Right renal cortex interstitium (tissue), 3 donors: ENCODE data around the gene RPL37A. TPM values are rescaled to one million over a fixed set of nuclear protein-coding genes. Genes with fewer than 3 reads are reported as not detected.
A peak's percentile ranks its signal among the peaks of the same experiment; 100 is the strongest.

Source experiments
- DNase-seq, 3 donors: peaks; one replicate each; pipeline ENCODE4 v3.0.0-alpha.2; 2013; ENCODE audit warnings: low read depth in 3 of 3, low spot score in 2 of 3
- polyA plus RNA-seq, 3 donors: library from polyadenylated mRNA; unstranded; fragments of 120-200 nt; gene quantifications; one replicate each; pipeline ENCODE4 v1.2.1, GENCODE V29; 2013; ENCODE audit not compliant: insufficient read length in 3 of 3

RPL37A gene
- 1,000 to 10,000 TPM; 2,161 to 2,370 (median 2,268) TPM for polyA plus RNA-seq

DNA sequence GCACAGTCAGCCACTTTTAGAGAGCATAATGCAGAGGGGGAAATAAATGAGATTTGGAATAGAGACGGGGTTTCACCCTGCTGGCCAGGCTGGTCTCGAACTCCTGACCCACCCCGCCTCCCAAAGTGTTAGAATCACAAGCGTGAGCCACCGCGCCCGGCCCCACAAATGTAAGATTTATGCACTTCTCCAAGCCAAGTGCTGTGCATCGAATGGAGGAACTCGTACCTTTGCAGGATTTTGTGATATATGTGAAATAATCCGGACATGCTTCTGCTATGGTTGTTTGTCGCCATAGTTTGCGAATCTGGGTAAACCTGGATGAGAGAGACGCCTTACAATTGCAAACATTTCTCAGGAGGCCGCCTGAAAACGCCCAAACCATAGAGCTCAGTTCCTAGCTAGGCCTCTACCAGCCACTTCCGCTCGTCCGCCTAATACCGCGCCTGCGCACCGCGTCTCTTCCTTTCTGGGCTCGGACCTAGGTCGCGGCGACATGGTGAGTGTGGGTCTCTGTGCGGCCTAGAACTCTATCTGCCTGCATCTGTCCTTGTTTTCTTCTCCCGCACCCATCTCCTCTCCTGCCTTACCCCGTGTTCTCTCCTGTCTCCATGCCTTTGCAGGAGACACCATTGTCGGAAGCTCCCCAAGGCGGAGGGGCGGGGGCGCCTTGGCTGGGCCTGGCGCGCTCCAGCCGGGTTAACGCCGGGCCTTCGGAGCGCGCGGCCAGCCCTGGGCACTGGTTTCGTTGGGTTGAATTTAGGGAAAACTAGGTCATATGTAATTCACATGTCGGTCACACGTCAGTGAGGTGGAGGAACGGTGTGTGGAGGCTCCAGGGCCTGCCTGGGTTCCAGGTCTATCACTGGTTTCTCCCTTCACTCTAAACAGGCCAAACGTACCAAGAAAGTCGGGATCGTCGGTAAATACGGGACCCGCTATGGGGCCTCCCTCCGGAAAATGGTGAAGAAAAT lies at the start of gene RPL37A:
TSS of gene RPL37A (plus strand) at position 466 of the 974 bp plus-strand sequence. CDS start at position 497, 31 bp downstream.
- DNase-seq, result peak; percentile 92 to 94 (median 93)

DNA sequence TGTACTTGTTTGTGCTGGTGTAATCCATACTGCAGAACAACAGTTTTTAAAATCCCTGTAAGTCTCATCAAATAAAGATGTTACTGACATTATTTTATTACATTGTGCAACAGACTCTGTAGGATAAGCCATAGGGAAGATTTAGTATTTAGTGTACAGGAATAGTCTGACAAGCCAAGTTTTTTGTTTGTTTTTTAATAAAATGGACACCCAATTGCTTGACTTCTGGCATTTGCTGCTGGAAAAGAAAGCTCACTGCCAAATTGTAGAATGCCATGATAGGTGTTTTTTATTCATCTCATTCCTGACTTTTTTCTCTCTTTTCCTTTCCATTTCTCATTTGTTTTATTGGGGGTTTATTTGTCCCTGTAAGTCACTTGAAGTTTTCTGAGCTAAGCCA lies 48.3 kb upstream of the RPL37A start:
- no peak for DNase-seq

DNA sequence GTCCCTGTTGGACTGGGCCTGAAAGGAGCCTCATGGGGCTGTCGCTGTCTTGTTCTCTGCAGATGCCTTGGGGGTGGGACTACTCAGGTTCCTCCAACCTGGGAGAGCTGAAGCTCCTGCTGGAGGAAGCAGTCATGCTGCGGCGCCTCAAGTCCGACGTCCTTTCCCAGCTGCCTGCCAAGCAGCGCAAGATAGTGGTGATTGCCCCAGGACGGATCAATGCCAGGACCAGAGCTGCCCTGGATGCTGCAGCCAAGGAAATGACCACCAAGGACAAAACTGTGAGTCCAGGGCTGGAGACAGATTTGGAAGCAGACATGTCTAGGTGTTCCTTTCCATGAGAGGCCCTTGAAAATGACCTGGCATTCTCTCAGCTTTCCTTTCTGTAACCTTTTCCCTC lies 47.9 kb upstream of the RPL37A start:
- DNase-seq, result no peak

DNA sequence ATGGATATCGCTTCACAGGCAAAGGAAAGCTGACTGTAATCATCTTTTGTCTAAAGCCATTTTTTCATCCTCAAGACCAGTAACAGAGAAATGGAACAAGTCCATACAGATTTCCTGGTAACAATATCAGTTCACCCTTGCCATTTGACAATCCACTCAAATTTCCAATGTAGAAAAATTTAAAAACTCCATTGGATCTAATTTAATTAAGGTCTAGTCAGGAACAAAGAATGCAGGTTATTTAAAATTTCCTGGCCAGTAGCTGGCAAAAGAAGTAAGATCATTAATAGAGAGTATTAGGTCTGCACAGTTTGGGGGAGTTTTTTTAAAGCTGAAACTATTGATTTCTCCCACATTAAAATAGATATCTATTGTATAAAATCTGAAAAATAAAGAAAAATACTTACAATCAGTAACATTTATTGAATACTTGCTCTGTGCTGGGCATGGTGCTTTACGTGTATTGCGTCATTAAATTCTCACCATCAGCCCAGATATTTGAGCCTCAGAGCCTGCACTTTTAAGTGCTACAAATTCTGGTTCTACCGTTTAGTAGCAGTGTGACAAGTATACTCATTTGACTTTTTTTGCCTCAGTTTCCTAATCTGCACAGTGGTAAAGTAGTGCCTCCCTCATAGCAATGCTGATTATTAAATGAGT lies 44.6 kb upstream of the RPL37A start:
- DNase-seq, result no peak

DNA sequence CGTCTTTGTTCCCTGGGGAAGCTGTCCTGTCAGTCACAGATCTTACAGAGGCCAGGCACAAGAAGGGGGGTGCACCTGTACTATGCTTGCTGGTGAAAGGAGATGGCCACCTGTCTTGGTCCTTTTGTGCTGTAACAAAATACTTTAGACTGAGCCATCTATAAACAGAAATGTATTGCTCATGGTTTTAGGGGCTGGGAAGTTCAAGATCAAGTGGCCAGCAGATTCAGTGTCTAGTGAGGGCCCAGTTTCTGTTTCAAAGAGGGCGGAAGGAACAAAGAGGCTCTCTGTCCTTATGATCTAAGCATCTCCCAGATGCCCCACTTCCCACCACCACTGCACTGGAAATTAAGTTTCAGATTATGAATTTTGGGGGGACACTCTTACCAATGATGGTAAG lies 35.5 kb upstream of the RPL37A start:
- DNase-seq, result no peak

DNA sequence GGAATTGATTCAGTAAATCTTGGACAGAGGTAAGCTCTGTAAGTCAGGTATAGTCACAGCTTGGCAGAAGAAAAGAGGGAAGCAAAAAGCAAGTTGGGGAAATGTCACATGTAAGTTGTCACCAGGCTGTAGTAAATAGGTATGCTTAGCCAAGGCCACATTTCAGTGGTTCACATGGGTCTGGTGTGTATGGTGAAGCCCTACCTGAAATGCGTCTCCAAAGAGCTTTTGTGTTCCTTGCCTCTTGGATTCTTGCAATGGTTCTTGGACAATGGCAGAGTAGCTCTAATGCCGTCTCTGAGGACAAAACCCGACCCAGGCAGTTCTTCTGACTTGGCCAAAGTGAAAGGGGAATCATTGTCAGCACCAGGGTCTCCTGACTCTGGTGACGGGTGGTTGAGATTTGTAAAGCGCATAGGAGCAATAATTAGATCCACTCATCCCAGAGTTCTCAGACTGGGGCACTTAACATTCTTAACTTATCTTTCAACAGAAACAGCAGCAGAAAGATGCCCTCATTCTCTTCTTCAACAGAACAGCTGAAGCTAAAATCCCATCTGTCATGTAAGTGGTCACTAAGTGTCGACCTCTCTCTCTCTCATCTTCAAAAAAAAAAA lies 34.4 kb upstream of the RPL37A start:
- no peak for DNase-seq

DNA sequence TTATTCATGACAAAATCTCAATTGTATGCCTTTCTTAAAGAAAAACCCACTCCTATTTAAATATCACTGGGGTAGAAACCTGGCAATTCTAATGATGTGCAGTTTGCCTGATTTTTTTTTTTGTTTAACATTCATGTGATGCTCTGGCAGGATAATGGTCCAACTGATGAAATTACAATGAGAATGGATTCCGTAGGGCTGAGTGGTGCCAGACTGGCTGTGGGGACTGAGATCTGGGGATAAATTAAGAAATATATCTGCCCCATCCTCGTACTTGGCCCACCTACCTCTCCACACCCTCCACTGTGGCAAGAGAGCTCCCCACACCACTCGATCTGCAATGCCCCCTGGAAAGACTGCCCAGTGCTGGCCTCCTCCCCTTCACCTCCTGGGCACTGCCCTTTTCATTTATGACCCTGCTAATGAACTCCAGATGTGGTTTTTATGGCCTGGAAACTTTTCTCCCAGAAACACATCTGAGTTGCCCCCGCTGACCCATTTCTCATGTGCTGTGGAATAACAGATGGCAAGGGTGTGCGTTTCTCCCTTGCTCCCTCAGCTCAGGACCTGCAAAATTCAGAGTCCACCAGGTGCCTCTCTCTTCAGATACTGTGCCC lies 33.0 kb upstream of the RPL37A start:
- DNase-seq, result no peak

DNA sequence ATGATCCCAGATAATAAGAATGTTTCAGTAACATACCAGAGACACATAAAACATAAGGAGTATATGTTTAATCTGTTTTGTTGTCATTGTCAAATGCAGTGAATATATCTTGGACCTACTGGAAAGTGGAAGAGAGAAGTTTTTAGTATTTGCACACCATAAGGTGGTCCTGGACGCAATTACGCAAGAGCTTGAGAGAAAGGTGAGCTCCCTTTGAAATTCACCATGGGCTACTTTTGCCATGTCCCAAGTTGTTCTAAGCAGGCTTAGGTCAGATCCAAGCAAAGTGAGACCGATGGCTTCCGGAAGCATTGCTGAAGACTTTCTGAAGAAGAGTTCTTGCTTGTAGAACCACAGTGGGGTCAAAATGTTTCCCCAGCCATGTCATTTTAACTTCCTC lies 30.8 kb upstream of the RPL37A start:
- no peak for DNase-seq

DNA sequence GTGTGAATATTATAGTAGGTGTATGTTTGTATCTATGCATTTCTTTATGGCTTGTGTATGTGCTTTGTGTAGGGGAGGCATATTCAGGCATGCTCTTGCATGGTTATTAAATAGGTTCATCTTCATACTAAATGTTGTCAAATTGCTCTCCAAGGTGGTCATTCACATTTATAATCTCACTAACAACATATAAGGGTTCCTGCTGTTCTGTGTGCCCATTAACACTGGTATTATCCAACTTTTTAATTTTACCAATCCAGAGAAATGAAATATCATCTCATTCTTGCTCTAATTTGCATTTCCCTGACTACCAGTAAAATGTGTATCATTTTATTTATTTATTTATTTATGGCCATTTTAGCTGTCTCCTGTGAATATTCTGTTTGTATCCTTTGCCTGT lies 29.0 kb upstream of the RPL37A start:
- DNase-seq, result no peak

DNA sequence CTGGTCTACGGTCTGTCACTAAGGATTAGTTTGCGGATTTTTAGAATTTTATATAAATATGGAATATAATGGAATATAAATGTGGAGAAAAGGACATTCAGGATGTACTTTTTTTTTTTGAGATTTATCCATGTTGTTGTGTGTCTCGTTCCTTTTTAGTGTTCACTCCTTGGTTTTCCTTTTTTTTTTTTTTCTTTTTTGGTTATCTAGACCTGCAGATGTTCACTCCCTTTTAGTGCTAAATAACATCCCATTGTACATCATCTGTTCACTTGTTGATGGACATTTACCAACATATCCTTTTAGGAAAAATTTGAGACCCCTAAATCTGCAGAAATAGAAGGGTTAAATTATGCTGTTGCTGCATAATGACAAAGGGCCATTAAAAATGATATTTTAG lies 25.5 kb upstream of the RPL37A start:
- no peak for DNase-seq

DNA sequence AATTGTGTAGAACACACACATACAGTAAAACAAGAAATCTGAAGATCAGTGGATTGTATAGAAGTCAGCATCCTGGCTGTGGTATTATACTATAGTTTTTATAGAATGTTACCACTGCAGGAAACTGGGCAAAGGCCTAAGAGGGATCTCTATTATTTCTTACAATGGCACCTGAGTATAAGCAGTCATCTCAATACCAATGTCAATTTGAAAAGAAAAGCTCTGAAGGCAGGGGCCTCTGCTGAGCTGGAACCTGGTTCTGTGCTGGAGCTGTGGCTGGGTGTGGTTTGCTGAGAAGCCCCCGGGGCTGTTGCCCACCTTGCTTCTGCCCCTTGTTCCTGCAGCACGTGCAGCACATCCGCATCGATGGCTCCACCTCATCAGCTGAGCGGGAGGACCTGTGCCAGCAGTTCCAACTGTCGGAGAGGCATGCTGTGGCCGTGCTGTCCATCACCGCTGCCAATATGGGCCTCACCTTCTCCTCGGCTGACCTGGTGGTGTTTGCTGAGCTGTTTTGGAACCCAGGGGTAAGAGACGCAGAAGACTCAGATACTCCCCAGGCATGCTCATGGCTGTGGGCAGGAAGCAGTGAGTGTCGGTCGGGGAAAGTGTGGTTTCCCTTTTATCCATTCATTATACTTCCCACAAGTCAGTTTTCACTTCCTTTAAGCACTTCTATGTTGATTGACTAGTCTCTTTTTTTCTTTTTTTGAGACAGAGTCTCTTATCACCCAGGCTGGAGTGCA lies 23.5 kb upstream of the RPL37A start:
- no peak for DNase-seq

DNA sequence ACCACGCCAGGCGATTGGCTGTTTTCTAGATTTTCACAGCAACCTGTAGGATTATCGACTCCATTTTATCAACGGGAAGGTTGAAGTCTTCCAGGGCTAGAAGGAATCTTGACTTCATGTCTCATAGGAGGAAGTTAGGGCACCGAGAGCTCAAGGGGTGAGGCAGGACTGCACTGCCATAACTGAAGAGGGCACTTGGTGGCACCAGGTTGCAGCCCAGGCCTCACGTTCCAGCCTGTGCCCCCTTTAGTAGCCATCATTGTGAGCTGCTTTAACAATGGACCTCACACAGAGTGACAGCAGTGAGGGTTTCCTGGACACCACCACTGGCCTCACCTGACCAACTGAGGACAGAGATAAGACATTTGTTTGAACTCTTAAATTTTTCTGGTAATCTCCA lies 22.9 kb upstream of the RPL37A start:
- DNase-seq, result no peak

DNA sequence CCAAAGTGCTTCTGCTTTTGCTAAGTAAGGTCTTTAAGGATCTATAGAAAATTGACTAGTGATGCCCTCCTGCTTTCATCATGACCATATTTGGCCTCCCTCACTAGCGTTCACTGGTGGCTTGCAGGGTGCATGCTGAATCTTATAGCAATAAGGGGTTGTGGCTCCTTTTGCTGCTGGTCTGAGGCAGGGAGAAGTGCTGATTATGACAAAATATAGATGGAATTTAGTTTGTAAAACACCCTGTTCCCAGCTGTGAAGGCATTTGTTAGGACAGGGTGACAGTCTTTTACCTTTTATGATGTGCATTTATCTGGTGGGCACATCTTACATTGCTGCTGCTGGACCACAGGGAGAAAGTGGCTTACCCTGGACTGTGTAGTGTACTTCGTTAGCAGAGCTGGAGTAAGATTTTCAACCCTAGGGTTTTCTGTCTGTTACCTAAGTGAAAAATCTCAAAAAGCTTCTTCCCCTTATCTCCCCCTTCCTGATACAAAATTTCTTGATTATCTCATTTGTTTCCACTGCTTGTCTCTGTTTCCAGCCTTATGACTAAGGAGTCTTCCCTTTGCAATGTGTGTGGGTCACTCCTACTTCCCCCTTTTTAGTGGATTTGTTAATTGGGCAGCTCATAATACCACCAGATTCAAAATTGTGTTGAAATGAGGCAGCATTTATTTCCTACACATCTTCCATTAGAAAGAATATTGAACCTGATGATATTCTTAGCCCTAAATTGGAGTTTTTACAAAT lies 21.2 kb upstream of the RPL37A start:
- no peak for DNase-seq

DNA sequence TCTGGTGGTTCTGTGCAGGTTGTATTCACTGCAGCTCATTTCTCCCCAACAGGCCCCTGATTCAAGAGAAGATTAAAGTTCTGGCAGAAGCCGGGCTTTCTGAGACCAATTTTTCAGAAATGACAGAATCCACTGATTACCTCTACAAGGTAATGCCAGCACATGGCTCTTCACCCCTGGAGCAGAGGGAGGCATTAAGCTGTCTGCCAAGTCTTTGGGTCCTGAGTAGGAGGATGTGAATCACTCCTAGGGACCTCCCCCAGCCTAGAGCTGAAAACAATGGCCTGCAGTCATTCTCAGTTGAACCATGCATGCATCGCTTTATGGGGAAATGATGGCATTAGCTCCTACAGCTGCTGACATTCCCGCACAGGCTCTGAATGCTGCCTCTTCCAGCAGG lies 20.5 kb upstream of the RPL37A start:
- no peak for DNase-seq

DNA sequence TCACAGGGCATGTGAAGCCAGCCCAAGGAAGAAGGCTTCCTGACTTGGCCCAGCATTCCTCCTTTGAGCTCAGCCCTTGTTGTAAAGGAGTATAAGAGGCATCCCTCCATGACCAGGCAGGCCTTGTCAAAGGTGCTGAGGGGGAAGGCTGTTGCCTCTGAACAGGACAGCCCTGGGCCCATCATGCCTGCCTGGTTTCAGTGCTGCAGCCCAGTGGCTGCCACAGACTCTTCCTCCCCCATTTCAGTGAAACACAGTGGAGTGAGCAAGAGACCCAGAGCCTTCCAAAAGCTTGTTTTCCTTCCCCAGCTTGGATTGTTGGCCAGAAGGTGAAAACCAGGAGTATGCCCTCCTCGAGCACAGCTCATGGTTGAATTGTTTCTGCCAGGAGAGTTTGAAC lies 19.9 kb upstream of the RPL37A start:
- no peak for DNase-seq

DNA sequence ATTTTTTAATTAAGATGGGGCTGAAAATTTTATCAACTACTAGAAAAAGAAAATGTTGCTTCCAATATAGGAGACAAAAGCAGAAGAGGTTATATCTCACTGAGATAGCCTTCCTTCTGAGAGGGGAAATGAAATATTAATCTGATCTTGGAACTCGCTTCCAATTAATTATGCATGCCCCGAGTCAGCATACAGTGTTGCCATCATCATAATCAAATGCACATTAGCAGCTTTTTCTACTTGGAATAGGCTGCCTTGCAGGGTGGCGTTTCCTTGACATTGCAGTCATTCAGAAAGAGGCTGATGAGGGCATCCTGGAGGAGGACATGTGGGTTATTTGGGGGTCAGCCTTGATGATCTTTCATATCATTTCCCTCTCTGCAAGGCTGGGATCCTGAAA lies 18.4 kb upstream of the RPL37A start:
- DNase-seq, result no peak

DNA sequence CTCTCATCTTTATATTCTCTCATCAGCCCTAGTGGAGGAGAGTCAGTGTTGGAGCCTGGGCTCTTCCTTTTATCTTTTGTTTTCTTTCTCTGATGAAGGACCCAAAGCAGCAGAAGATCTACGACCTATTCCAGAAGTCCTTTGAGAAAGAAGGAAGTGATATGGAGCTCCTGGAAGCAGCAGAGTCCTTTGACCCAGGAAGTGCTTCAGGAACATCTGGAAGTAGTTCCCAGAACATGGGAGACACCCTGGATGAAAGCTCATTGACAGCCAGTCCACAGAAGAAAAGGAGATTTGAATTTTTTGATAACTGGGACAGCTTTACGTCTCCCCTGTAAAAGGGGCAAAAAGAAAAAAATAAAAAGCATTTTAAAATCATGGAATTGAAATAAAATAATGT lies 16.0 kb upstream of the RPL37A start:
- no peak for DNase-seq

DNA sequence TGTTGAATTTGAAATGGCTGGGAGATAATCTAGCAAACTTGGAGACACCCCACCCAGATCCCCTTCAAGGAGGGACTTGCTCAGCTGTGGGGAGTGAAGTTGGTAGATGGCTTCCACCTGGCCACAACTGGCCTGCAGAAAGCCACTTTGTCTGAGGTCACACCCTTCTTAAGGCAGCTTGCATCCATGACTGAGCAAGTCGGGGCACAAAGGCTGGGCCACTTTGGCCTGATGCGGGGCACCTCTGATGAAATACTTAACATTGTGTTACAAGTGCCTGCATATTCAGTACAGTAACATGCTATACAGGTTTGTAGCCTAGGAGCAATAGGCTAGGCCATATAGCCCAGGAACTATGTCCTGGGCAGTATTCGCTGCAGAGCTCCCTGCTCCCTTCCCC lies 13.4 kb upstream of the RPL37A start:
- no peak for DNase-seq

DNA sequence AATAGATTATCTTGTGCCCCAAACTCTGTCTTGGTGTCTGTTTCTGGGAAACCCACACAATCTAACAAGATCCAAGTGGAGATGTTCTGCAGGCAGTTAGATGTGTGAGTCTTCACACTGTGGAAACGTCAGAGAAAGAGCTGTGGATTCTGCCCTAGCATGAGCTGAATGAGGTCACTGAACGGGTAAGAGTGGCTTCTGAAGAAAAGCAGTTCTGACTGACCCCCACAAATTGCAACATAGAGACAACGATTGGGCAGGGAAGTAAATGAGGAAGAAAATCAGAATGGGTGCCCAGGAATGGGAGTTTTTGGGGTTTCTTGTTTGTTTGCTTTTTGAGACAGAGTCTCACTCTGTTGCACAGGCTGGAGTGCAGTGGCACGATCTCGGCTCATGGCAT lies 12.9 kb upstream of the RPL37A start:
- no peak for DNase-seq

DNA sequence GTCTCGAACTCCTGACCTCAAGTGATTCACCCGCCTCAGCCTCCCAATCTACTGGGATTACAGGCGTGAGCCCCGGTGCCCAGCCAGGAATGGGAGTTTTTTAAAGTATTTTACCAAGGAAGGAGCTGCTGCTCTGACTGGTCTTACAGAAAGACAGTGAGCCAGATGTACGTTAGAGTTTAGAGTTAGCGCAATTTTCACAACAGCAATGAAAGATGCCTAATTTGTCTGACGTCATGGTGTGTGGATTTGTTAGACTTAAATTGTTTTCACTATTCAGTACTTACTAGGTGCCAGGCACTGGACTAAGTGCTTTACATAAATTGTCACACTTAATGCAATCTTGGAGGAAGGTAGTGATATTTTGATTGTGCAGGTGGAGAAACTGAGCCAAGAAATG lies 12.4 kb upstream of the RPL37A start:
- DNase-seq, result no peak
